Cerebellar cortex (tissue), 1 donor: ENCODE results near the gene NECTIN1.

Experiments
- DNase-seq: peaks from one replicate; pipeline ENCODE4 v3.0.0-alpha.2; 2015; ENCODE audit warnings: low spot score

The NECTIN1 gene, protein sequence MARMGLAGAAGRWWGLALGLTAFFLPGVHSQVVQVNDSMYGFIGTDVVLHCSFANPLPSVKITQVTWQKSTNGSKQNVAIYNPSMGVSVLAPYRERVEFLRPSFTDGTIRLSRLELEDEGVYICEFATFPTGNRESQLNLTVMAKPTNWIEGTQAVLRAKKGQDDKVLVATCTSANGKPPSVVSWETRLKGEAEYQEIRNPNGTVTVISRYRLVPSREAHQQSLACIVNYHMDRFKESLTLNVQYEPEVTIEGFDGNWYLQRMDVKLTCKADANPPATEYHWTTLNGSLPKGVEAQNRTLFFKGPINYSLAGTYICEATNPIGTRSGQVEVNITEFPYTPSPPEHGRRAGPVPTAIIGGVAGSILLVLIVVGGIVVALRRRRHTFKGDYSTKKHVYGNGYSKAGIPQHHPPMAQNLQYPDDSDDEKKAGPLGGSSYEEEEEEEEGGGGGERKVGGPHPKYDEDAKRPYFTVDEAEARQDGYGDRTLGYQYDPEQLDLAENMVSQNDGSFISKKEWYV

GRCh38 chr11:119728651-119729580 is at the start of gene NECTIN1:
TSS of gene NECTIN1 (minus strand) at chr11:119729200. CDS start at chr11:119728553, 647 bp downstream.
- peak; percentile 87 for DNase-seq

GRCh38 chr11:119778391-119779194 is 49.6 kb upstream of the NECTIN1 start:
- DNase-seq, result no peak

- DNase-seq, result no peak
Measured at GRCh38 chr11:119777940-119778339, 48.9 kb upstream of the NECTIN1 start.

GRCh38 chr11:119776651-119777050 is 47.7 kb upstream of the NECTIN1 start:
- no peak for DNase-seq

DNA sequence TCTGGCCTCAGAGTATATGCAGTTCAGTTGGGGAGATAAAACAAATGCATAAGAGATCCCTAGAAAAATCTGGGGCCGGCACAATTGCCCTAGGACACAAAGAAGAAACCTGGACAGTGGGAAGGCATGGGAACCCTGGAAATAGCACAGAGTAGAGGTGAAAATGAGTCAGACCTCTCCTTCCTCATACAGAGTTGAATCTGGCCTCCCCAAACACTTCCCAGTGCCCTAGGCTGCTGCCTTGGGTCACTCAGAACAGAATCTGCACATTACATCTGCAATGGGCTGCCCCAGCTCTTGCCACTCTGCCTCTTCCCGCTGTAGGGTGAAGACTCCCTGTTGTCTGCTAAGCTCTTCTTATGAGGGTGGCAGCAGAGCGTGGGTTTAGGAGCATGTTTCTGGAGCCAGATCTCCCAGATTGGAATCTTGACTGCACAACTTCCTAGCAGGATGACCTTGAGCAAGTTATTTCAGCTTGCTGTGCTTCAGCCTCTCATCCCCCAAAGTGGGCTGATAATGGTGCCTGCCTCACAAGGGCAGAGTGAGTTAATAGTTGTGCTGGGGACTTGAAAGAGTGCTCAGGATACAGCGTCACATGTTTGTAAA is 47.1 kb upstream of the NECTIN1 start:
- no peak for DNase-seq

DNA sequence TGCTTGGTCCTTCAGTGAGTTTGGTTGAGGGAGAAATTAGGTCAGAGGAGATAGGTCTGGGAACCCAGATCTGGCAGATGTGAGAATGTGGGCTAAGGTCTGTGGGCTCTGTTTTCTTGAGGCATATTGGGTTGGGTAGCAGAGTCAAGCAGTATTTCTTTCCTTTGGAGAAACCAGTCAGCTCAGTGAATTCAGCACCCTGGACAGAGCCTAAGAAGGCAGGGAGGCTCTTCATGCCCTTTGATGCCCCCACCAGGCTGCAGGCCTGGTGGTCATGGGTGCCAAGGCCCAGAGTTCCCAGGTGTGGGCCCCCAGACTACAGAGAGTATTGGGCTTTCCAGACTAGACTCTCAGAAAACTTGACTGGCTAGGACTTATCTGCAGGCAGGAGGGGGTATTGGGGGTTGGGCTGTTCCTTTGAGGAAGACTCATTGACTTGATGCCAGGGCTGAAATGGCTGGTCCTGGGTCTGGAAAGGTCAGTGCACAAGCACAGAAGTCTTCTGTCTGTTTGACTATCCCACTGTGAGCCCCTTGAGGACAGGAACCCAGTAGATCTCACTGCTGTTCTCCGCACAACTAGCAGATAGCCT is 45.3 kb upstream of the NECTIN1 start:
- DNase-seq, result no peak

- DNase-seq, result no peak
Measured at GRCh38 chr11:119772641-119773415, 43.8 kb upstream of the NECTIN1 start.

GRCh38 chr11:119772076-119772475 is 43.1 kb upstream of the NECTIN1 start:
- no peak for DNase-seq

- DNase-seq, result no peak
Measured at GRCh38 chr11:119771172-119771770, 42.3 kb upstream of the NECTIN1 start.

DNA sequence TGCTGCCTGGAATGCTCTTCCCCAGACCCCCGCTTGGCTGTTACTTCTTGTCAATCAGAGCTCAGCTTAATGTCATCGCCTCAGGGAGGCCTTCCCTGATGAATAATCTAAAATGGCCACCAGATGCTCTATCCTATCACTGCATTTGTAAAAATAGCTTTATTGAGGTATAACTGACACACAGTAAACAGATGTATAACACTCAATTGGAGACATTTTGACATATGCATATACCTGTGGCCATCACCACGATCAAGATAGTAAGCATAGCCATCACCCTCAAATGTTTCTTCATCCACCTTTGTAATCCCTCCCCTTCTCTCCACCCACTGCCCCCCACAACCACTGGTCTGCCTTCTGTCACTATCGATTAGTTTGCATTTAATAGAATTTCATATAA is 36.6 kb upstream of the NECTIN1 start:
- no peak for DNase-seq

- DNase-seq, result peak; percentile 96
Measured at GRCh38 chr11:119764108-119764868, 35.3 kb upstream of the NECTIN1 start.

DNA sequence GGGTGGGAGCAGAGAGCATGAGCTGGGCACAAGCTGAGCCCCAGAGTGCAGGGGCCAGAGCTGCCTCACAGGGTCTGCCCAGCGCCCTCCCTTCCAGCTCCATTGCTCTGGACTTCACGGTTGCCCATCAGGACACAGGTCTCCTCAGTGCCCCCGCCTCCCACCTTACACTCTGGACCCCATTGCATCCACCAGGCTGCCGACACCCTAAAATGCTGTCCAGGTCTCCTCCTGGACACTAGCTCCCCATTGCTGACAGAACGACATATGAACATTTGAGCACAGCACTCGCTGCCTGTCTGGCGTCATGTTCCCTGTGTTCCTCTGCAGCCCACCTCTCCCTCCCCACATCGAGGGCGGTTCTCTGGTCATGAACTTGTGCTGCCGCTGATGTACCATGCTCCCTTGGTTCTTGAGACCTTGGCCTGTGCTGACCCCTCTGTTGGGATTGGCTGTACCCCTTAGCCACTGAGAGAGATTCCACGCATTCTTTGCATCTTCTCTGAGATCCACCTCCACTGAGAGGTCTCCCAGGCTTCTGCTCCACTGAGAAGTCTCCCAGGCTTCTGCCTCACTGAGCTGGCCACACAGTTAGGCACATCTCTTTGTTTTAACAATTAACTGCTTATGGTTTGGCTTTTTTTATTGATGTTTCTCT is 34.2 kb upstream of the NECTIN1 start:
- no peak for DNase-seq

DNA sequence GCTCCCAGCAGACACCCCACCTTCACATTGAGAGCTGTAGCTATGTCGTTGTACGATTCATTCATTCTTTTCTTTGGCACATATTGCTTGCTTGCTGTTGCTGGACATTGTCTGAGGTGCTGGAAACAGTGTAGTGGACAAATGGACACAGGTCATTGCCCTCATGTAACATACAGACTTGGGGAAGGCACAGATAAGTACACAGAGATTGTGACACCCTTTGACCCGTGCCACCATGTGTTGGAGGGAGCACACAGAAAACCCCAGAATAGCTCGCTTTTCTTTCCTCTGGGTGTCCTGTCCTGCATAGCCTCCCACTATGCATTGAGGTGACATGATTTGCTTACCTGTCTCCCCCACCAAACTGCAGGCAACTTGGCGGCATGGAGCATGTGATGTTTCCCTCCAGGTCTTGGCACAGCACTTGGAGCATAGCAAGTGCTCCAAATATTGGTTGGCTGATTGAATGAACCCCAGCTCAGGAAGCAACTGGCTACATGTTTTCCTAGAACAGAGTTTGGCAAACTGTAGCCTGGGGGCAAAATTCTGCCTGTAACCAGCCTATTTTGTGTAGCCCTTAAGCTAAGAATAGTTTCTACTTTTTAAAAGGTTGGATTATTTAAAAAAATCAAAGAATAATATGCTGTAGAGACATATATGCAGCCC is 30.9 kb upstream of the NECTIN1 start:
- no peak for DNase-seq

- DNase-seq, result no peak
Measured at GRCh38 chr11:119759324-119759723, 30.3 kb upstream of the NECTIN1 start.

GRCh38 chr11:119758291-119758690 is 29.3 kb upstream of the NECTIN1 start:
- no peak for DNase-seq

GRCh38 chr11:119757378-119757777 is 28.4 kb upstream of the NECTIN1 start:
- DNase-seq, result no peak

GRCh38 chr11:119756169-119756865 is 27.3 kb upstream of the NECTIN1 start:
- DNase-seq, result no peak
